HG02840 (cell line): ENCODE results near the gene HVCN1.

Experiments
- ATAC-seq: cut with Tn5 transposase; IDR thresholded peaks from one replicate; pipeline ENCODE4 v1.9.1; 2021; ENCODE audit warnings: mild to moderate bottlenecking, moderate library complexity, moderate number of reproducible peaks; ENCODE audit not compliant: unreplicated experiment, low FRiP score

The HVCN1 gene

DNA sequence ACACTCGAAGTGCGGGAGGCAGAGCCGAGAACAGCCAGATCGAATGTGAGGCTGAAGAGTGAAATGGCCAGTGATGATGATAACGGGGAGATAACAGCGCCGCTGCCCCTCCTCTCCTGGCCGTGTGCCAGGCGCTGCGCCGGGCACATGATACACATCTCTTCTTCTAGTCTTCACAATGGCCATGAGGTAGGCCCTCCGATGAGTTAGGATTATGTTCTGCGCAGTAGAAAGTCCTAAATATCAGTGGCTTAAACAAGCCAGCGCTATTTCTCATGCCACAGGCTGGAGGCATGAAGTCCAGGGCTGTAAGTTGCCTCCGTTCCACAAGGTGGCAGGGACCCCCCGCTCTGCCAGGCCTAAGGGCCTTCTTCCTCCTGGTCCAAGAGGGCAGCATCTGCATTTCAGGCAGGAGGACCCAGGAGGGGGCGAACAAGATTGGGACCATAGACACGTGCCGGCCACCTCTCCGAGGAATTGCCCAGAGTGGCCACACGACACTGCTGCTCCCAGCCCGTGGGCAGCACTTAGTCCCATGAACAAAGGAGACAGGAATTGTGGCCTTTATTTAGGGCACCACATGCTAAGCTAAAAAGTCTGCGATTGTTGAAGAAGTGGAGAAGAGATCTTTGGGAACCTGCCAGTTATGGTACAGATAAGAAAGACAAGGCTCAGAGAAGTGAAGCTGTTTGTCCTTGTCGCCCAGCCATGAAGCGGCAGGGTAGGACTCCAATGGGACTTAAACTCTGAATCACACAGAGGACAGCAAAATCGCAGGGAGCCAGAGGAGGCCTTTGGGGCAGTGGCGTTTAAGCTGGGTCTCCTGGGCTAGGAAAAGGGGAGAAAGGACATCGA, 10.9 kb upstream of the HVCN1 start:
- no peak for ATAC-seq

DNA sequence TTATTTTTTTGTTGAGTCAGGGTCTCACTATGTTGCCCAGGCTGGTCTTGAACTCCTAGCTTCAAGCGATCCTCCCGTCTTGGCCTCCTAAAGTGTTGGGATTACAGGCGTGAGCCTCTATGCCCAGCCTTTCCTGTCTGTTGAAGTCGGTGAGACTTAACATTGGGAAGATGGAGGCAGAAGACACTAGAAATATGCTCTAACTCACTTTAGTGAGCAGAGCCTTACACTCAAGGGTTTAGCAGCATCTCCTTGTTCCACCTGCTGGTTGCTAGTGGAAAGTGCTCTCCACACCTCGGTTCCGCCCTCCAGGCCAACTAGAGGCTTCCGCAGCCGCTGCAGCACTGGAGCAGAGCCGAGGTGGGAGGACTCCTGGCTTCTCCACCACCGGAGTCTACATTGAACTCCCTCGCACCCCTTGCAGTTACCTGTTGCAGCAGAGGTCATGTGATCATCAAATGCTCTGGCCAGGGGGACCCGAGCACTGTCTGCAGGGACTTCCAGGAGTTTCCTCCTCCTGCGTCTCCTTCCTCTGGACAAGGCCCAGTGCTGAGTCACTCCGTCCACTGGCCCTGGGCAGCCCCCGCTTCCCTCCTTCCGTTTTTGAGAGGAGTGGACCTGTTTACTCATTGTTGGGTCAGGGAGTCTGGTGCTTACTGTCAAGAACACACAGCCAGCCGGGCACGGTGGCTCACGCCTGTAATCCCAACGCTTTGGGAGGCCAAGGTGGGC, 9.4 kb upstream of the HVCN1 start:
- ATAC-seq = peak; percentile 69

DNA sequence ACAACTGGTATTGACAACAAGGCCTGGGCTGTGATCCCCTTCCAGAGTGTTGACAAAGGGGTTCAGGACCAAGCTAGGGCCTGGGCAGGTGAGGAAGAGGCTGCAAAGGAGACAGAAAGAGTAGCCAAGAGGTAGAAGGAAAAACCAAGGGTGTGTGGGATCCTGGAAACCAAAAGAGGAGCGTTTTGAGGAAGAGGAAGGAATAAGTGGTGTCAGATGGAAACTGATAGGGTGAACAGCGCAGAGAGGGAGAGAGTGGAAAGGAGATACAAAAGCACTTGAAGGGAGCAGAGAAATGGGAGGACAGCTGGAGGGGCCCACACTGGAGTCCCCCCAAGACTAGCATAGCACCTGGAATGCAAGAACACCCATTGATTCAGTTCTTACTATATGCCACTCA, 8.3 kb upstream of the HVCN1 start:
- ATAC-seq = no peak

DNA sequence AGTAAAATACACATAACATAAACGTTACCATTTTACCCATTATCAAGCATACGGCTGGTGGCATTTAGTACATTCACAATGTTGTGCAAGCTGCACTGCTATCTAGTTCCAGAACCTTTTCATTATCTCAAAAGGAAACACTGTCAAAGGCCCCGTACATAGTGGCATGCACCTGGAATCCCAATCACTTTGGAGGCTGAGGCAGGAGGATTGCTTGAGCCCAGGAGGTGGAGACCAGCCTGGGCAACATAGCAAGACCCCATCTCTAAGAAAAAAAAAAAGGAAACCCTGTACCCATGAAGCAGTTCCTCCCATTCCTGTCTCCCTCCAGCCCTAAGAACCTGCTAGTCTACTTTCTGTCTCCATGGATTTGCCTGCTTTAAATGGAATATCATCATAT, 7.4 kb upstream of the HVCN1 start:
- ATAC-seq = no peak

DNA sequence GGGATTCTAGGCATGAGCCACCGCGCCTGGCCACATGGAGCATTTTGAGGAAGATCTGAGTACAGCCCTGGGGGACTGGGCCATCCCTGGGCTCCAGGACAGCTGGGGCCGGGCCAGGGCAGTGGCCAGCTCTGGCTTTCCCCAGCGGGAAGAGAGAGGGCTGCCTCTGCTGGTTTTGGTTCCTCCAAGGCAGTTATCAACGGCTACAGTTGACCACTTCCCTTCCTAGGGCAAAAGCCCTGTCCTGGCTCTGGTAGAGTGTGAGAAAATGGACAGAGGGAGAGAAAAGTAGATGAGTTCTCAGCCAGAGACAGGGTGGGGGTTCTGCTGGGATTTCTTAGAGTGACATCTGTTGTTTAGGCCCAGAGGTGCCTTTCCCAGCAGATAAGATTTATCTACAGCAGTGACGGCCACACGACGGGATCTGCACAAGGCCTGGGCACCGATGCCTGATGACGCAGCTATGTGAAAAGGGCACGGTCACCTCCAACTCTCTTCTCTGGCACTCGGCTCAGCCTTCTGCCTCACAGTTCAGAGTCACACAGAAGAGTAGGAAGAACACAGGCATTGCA, 5.5 kb upstream of the HVCN1 start:
- no peak for ATAC-seq

DNA sequence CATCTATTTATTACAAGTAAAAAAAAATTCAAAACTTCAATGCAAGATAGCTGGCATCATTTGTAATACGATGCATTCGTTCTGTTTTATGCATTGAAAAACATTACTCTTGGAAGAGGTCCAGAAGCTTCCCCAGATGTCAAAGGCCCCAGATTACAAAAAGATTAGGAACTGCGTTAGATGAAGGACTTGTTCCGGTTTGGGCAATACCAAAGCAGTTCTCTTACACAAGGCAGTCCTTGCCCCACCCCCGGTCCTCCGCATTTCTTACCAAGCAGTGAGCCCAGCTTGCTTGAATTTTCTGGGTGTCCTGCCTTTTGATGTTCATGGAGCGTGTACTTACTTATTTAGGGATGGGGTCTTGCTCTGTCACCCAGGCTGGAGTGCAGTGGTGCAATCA, 4.8 kb upstream of the HVCN1 start:
- ATAC-seq = no peak

DNA sequence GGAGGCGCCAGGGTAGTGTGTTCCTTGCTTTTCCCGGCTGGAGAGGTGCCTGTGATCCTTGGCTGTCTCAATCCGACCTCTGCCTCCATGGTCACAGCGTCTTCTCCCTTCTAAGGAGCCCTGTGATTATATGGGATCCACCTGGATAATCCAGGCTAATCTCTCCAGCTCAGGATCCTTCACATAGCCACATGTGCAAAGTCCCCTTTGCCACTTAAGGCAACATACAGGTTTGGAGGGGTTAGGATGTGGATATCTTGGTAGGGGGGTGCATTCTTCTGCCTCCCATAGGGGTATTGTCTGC, 1.2 kb upstream of the HVCN1 start:
- ATAC-seq = no peak

DNA sequence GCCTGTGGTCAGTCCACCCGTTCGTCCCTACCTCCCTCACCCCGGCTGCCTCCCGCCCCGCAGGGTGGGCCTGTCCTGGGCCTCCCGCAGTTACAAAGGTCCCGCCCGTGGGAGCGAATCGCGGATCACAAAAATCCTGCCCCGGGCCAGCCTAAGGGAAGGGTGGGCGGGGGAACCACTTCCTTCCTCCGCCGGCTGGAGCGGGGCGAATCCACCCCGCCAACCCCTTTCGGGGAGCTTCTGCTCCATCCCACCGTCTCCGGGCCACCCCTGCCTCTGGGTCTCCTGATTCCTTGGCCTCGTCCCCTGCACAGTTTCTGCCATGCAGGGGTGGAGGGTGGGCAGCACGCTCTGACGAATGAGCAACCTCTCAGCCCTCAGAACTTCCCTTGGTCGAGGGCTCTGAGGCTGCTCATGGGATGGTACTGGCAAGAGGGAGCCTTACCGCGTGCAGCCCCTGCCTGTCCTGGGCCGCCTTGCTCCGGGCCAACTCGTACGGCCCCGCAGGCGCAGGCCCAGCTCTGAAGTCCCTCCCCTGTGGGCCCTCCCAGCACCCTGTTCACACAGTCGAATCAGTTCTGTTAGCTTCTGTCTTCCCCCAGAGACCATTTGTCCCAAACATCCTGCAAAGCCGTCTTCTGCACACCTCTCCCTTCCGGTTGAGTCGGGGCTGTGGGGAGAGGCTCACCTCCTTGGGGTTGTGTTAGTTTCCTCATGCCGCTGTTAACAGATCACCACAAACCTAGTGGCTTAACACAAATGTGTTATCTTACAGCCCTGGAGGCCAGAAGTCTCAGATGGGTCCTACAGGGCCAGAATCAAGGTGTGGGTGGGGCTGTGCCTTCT, 589 bp upstream of the HVCN1 start:
- ATAC-seq = no peak

DNA sequence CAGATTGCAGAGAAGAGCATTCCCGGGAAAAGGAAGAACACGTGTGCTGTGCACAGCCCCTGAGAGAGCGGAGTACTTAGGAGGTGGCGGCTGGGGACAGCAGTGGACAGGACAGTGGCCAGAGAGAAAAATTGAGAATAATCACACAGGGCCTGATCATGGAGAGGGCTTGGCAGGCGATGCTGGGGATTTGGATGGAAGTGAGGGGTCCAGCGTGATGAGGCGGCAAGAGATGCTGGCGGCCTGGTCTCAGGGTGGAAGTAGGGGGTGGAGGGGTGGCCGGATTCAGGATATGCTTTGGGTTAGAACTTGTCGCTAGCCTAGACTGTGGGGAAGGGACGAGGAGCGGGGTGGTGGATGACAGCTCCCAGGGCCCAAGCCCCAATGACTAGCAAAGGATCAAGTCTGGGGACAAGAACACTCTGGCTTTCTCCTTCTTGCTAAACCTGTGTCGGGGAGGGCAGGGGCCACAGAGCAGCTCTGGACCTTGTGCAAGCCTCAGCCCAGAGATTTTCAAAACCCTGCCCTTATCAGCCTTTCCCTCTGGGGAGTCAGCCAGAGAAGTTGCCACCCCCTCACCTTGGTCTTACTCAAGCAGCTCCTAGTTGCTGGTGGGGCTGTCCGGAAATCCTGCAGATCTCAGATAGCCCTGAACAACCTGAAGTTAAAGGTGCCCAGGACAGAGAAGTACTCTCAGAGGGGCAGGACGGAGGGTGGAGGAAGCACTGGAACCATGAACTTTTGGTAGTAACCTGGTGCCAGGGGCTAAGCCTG, 1.3 kb downstream of the HVCN1 start:
- no peak for ATAC-seq

DNA sequence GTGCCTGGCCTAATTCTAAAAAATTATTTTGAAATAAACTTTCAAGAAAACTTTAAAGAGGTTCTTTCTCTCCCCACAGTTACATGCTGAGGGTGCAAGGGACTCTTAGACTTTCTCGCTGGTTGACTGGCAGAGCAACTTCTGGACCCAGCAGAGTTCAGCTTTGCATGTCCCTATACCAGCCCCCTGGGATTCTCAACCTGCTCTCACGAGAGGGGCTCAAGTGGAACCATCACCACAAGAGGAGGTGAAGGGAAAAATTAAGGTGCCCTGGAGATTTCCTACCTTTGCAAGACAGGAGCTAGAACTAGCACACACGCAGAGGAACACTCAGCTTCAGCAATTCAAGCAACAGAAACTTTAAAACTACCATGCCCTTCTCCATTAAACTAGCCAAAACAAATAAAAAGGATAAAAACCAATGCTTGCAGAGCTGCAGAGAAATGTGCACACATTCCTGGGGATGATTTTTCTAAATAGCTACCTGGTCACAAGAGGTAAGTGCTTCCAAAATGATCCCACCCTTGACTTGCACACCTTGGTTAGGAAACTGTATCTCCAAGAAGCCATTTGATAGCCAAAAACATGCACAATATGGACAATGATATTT, 2.5 kb downstream of the HVCN1 start:
- ATAC-seq = no peak

DNA sequence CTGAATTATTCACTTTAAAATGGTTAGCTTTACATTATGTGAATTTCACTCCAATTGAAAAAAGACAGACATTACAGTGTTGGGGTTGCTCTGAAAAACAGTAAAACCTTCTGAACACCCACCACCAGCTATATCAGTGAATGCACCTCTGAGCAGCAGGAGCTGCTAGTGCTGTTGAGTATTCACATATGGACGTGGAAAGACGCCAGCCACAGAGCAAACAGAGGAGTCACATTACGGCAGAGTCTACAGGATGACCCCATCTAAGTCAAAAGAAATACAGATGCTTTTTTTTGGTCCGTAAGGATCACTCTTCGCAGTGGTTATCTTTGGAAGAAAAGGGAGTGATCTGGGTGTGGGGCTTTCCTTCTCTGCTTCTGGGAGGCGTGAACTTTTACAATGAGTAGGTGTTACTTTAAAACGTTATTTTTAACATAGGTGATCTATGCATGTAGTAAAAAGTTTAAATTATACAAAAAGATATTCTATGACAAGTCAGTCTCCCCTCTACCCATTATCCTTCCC, 4.5 kb downstream of the HVCN1 start:
- no peak for ATAC-seq

DNA sequence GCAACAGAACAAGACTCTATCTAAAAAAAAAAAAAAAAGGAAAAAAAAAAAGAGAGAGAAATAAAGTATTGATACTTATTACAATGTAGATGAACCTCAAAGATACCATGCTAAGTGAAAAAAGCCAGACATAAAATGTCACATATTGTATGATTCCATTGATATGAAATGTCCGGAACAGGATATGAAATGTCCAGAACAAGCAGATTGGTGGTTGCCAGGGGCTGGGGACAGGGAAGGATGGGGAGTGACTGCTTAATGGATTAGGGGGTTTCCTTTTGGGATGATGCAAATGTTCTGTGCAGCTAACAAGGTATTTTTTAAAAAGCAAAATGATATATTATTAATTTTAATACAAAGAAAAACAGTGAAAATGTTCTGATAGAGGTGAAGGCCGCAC, 5.0 kb downstream of the HVCN1 start:
- ATAC-seq = no peak

DNA sequence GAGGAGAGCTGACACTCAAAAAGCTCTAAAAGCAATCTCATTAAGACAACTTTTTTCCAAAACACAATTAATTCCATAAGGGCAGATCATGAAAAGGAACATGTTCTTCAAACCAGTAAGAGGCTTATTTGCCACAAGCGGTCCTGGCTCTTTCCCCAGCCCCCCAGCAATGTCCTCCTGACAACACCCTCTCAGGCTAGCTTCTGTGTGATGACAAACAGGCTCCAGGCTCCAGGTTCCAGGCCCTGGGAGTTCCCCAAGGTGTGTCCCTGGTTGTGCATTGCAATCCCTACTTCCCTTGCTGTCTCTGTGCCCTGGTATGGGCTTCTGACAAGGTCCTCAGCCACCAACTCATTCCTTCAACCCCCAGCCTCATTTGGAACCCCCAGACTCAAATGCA, 8.9 kb downstream of the HVCN1 start:
- ATAC-seq = no peak

DNA sequence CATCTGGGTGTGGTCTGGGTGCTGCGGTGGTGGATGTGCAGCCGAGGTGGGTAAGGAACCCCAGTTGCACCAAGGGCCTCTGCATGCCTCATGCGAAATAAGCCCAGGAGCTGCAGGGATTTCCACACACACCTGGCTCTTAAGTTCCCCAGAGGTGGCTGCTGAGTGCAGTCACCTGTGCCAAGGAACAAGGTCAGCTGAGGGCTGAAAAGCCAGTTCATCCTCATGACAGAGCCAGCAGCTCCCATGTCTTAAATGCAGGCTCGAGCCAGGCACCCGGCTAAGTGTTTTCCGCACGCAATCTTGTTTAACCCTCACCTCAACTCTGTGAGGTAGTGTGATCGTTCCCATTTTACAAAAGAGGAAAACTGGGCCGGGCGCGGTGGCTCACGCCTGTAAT, 9.7 kb downstream of the HVCN1 start:
- ATAC-seq = no peak

DNA sequence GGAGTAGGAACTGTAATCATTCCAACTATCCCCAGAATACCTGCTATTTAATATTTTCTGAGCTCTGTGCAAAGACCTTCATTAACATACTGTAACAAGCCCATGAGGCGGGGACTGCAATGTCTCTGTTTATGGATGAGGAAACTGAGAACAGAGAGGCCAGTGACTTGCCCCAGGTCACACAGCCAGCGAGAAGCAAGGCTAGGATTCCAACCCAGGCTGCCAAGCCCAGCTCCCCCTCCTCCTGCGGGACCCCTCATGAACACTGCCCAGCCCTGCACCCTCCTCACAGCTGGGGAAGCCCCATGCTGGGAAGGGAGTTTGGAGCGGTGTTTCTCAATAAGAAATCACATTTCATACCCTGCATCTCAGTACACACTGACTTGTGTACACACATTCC, 10.9 kb downstream of the HVCN1 start:
- ATAC-seq = no peak

DNA sequence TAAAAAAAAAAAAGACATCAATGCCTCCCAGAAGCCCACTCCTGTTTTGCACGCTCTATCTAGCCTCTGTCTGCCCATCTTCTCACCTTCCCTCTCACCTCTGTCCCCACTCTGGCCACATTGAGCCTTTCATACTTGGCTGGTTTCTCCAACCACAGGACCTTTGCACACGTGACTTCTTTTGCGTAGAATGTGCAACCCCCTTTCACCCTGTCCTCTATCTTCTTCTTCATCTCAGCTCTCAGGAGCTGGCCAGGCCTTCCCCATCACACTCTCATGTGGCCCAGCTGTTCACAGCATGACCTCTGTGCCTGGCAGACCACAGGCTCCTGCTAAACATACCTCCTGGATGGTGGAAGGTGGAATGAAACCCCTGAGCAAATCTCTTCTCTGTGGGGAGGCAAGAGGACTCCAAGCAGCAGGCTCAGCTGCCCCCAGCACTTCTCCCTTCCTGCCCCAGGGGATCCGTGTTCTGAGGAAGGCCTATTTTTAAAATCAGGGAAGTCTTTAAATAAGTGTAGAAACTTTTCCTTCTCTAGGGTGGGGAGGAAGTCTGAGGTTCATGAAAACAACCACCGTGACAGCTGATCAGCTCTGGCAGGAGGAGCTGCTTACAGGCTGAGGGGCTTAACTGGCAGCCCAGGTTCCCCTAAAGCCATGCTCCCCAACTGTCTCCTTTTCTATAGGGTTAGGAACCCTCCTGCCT, 11.6 kb downstream of the HVCN1 start:
- peak; percentile 63 for ATAC-seq

DNA sequence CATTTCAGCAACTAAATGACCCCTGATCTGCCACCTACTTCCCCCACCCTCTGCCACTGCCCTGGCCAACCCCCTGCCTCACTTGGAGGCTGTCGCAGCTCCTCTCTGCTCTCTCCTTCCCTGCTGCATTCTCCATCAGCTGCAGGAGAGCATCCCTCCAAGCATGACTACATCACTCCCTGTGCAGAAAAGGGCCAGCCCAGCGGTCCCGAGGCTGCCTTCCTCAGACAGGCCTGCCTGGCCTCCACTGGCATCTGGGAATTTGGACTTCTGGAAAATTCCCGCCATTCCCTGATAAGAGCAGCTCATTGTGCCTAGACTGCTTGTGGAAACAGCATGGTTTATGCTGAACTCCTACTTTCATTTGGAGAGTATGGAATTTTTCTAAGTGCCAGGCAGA, 12.7 kb downstream of the HVCN1 start:
- ATAC-seq = no peak

DNA sequence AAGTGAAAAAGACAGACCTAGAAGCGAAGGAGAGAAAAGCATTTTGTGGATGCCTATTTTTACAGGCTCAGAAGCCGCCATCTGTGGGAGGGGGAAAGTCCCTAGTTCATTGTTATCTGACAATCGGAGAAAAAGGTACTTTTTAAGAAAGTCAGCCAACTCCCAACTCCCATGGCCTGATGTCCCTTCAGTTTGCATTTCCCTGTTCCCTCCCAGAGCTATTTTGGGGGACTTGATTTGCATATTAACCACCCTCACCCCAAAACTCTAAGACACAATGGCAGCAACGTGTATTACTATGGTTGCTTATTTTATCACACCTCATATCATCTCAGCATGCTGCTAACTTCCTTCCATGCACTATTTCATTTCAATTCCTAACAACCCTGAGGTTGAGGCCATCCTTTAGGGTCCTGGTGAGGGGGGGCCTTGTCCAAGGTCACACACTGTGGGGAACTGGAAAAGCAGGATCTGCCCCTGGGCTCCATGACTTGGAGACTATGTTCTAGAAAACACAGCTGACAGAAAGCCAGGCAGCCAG, 18.7 kb downstream of the HVCN1 start:
- ATAC-seq = peak; percentile 55

DNA sequence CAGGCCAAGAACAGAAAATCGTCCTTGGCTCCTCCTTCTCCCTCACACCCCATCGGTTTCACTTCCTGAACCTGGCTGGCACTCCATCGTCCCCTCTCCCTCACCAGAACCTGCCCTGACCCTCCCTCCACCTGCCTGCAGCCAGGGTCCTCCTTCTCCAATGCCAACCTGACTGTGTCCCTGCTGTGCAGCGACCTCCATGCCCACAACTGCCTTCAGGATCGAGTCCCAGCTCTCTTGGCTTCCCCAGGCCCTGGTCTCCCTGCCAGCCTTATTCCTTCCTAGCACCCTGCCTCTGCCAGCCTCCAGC, 19.8 kb downstream of the HVCN1 start:
- ATAC-seq = peak; percentile 8
